H1 (cell line): ENCODE results near the gene PTHLH. TPM values are rescaled to one million over a fixed set of nuclear protein-coding genes. Genes with fewer than 3 reads are reported as not detected.

Experiments used
- CBX8 ChIP-seq: fragments of 300-800, 300-1000 bp; sonication (generic); IDR thresholded peaks from 2 replicates; pipeline ENCODE4 v1.7.1; 2016; ENCODE audit warnings: low read depth, low read length, borderline replicate concordance
- RBBP5 ChIP-seq: IDR thresholded peaks from 2 replicates; pipeline ENCODE4 v1.7.1; 2012; ENCODE audit warnings: low read depth, mild to moderate bottlenecking, inconsistent platforms, low read length, moderate library complexity, borderline replicate concordance
- RNF2 ChIP-seq: fragments of 200-900, 300-1000 bp; sonication (generic); IDR thresholded peaks from 2 replicates; pipeline ENCODE4 v1.7.1; 2016; ENCODE audit warnings: borderline replicate concordance, low read depth, mild to moderate bottlenecking, antibody characterized with exemption, low read length; ENCODE audit not compliant: poor library complexity, severe bottlenecking; ENCODE audit errors: missing control alignments
- RXRA ChIP-seq: IDR thresholded peaks from 2 replicates; pipeline ENCODE4 v1.6.1; 2011; ENCODE audit warnings: low read depth, mild to moderate bottlenecking, low read length, moderate library complexity; ENCODE audit not compliant: insufficient read depth
- SRF ChIP-seq: IDR thresholded peaks from 2 replicates; pipeline ENCODE4 v1.6.1; 2011; ENCODE audit warnings: mild to moderate bottlenecking, low read depth, low read length, moderate library complexity
- TAF1 ChIP-seq: IDR thresholded peaks from 2 replicates; pipeline ENCODE4 v1.6.1; 2011; ENCODE audit warnings: mild to moderate bottlenecking, low read depth, low read length
- TAF7 ChIP-seq: optimal IDR thresholded peaks from 2 replicates; pipeline ENCODE3; 2011; ENCODE audit warnings: low read depth, mild to moderate bottlenecking, inconsistent platforms, low read length, moderate library complexity, borderline replicate concordance
- TCF12 ChIP-seq: IDR thresholded peaks from 2 replicates; pipeline ENCODE4 v1.6.1; 2011; ENCODE audit warnings: low read depth, mild to moderate bottlenecking, low read length
- TEAD4 ChIP-seq: IDR thresholded peaks from 2 replicates; pipeline ENCODE4 v1.6.1; 2012; ENCODE audit warnings: low read depth, low read length, inconsistent platforms, mixed read lengths
- polyA plus RNA-seq, 7 experiments: library from polyadenylated mRNA; depleted of rRNA in 3 of 7; stranded (reverse) in 5 of 7; unstranded in 2 of 7; fragments of >200 nt in 5 of 7; fragments of 200-250 nt in 2 of 7; gene quantifications; 1 replicate in 5 of 7; 2 replicates in 1 of 7; 4 replicates in 1 of 7; pipeline versions ENCODE4 v1.2.1 to v1.2.3, GENCODE V29; 2011 to 2013; ENCODE audit warnings: missing spikeins in 2 of 7, mixed read lengths in 2 of 7
- total RNA-seq: library from RNA; stranded (reverse); fragmentation: NEBNext Ultra II Directional; extraction: Animal tissue kit (Norgen Biotek cat#: 25700); gene quantifications from 2 replicates; pipeline ENCODE4 v1.2.1, GENCODE V29; 2021

Gene PTHLH
- total and polyA plus RNA-seq, 2 of the 8 experiments (the other 6 are each of a cell fraction or from before 2014, with no cell fraction given): 0.32 TPM; not detected in 1

- TF ChIP-seq TEAD4: peak; percentile 22; the same call in 1 of the 2 replicates
- no peak for TF ChIP-seq RXRA
- no peak for TF ChIP-seq TAF7
- TF ChIP-seq RNF2: no peak
- TF ChIP-seq TCF12: no peak
- no peak for TF ChIP-seq TAF1
- peak; percentile 27; the same call in 1 of the 2 replicates for TF ChIP-seq RBBP5
- TF ChIP-seq SRF: no peak
- TF ChIP-seq CBX8: no peak
- TF ChIP-seq, all 59 proteins: peak for 10
Measured at GRCh38 chr12:27969624-27970400, 2.7 kb downstream of the PTHLH start (continued).
